Midbrain (tissue), 1 donor: ENCODE measurements around the gene IL4R.
A peak's percentile ranks its signal among the peaks of the same experiment; 100 is the strongest.
"Not testable (repeated sequence)": the region's sequence is repeated elsewhere in the genome, so short reads cannot be mapped to it uniquely, and the experiment has no call there.

Source experiments
- DNase-seq: peaks from one replicate; lab custom pipeline; 2025; lab: John Stamatoyannopoulos, UW

Gene IL4R

GRCh38 chr16:27313422-27314160 lies at the start of gene IL4R:
Gene IL4R (plus strand): TSS chr16:27313974. CDS start chr16:27340204, 26,230 bp downstream.
- no peak for DNase-seq

DNA sequence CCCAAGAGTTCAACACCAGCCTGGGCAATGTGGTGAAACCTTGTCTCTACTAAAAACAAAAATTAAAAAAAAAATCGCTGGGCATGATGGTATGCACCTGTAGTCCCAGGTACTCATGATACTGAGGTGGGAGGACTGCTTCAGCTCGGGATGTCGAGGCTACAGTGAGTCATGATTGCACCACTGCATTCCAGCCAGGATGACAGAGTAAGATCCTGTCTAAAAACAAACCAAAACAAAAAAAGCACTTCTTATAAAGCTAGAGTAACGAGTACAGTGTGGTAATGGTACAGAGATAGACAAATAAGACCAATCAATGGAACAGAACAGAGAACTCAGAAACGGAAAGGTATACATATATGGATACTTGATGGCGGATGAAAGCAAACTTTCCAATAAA lies 49.6 kb upstream of the IL4R start:
- no peak for DNase-seq

GRCh38 chr16:27265982-27266381 lies 47.8 kb upstream of the IL4R start:
- no peak for DNase-seq

GRCh38 chr16:27267037-27267677 lies 46.6 kb upstream of the IL4R start:
- DNase-seq, result no peak

DNA sequence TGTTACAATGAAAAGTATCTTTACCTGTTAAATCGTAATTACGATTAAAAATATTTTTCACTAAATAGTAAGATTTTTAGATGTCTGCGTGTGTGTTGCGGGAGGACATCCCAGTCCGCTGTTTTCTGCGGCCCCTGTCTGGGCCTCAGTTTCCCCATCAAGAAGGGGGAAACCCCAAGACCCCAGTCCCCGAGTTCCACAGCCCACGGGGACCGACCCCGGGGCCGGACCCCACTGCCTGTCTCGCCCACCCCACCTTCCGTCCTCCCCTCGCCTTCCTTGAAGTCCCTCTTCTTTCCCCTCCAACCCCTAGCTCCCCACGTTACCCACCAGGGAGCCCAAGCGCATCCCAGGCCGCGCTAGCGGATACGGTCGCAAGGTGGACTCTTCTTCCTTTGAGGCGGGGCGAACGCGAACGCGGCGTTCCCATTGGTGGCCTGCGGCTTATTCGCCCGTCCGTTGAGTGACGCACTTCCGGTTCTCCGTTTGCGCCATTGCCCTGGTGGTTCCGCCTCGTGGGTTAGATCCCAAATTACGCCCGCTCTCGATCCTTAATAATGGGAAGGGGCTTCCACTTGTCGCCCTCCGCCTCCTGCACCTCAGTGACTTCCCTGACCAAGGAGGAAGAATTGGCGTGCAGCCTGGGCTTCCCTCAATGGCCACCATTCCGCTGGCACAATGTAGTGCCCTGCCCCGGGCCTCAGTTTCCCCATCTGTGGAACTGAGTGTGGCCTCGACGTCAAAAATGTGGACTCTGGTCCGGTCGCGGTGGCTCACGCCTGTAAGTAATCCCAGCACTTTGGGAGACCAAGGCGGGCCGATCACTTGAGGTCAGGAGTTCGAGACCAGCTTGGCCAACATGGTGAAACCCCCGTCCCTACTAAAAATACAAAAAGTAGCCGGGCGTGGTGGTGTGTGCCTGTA lies 45.1 kb upstream of the IL4R start, which contains the start of gene NSMCE1:
Gene NSMCE1 (minus strand): TSS at position 397 of the 924 bp plus-strand sequence. CDS start 11,202 bp downstream, outside the sequence.
- peak; percentile 96 for DNase-seq

DNA sequence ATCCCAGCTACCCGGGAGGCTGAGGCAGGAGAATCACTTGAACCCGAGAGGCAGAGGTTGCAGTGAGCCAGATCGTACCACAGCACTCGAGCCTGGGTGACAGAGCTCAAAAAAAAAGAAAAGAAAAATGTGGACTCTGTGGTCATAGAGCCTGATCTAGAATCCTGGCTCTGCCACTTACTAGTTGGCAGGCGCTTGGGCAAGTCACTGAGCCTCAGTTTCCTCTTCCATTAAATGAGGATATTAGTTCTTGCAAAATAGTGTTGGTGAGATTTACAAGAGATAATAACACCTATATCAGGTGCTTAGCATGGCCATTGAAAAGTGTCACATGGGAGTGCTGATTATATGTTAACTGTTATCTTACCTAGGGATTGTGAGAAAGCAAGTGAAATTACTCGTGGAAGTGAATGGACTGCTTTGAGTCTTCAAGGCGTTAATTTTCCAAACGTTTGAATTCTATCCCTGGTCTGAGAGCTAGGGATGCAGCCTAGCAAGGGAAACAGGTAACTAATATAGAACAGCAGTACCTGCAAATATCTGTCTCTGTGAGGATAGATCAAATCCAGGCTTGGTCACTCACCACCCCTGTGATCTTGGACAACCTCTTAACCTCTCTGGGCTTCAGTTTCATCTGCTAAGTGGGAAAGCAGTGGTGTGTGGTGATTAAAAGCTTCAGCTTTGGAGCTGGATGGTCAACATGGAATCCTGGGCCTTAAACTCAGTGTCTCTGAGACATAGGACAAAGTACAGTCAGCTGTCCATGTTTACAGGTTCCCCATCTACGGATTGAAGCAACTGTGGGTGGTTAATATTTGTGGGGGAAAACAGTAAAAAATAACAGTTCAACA lies 44.2 kb upstream of the IL4R start:
- no peak for DNase-seq

- no peak for DNase-seq
Measured at GRCh38 chr16:27270349-27270748, 43.4 kb upstream of the IL4R start.

DNA sequence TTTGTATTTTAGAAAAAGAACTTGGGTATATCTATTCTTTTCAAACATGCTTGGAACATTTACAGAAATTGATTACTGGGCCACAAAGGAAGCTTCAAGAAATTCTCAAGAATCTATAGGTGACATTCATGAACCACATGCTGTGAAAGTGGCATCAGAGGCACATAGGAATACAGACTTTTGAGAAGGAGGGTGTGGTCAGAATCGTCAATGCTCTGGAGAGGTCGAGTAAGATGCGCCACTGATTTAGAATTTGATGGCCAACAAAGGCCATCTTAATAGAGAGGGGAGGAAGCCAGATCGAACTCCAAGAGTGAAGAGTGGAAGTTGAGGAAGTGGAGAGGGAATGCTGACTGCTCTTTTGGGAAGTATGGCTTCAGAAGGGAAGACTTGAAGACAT lies 41.7 kb upstream of the IL4R start:
- DNase-seq, result no peak

DNA sequence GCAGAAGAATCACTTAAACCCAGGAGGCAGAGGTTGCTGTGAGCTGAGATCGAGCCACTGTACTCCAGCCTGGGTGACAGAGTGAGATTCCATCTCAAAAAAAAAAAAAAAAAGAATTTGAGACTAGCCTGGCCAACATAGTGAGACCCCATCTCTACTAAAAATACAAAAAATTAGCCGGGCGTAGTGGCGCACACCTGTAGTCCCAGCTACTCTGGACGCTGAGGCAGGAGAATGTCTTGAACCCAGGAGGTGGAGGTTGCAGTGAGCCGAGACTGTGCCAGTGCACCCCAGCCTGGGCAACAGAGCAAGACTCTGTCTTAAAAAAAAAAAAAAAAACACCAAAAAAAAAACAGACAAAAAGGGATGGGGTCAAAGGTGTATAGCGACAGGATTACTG lies 41.1 kb upstream of the IL4R start:
- not testable (repeated sequence) for DNase-seq

DNA sequence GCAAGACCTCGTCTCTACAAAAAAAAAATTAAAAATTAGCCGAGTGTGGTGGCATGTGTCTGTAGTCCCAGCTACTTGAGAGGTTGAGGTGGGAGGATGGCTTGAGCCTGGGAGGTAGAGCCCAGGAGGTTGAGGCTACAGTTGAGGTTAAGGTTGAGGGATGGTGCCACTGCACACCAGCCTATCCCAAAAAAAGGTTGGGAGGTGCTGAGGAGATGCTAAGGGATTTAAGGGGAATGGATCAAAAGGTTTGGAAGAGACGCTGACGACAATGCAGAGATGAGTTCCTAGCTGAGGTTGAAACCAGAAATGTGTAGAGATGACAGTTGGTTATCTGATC lies 40.5 kb upstream of the IL4R start:
- no peak for DNase-seq

GRCh38 chr16:27273670-27274423 lies 39.9 kb upstream of the IL4R start:
- no peak for DNase-seq

- not testable (repeated sequence) for DNase-seq
Measured at GRCh38 chr16:27274424-27274874, 39.3 kb upstream of the IL4R start.

DNA sequence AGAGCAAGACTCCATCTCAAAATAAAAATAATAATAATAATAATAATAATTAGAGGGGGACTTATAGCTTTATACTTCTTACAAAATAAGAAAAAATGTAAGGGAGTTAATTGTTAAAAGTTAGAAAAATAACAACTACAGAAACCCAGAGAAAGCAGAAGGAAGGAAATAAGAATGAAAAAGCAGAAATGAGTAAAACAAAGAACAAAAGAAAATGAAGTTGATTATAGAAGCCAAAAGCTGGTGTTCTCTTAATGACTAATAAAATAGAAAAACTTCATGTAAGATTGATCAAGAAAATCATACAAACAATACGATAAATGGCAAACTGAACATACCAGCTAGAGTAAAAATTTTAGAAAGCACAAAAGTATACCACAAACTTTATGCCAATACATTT lies 38.4 kb upstream of the IL4R start:
- no peak for DNase-seq

DNA sequence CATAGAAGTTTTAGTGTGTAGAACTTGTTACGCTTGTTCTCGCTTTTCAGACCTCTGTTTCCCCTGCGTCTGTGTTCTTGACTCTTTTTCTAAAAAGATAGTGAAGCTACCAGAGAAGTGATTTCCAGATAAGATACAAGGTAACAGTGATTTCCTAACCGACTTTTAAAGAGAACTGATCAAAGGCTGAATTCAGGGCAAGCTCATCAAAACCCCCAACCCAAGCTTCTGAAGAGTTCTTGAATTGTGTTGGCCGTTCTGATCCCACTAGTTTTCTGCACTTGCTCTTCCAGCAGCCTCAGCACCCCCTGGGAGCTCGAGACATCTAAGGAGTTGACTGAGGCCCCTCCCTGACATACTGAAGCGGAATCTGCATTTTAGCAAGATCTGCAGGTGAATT lies 32.5 kb upstream of the IL4R start:
- DNase-seq, result no peak

- peak; percentile 6 for DNase-seq
Measured at GRCh38 chr16:27284865-27285675, 28.7 kb upstream of the IL4R start.

DNA sequence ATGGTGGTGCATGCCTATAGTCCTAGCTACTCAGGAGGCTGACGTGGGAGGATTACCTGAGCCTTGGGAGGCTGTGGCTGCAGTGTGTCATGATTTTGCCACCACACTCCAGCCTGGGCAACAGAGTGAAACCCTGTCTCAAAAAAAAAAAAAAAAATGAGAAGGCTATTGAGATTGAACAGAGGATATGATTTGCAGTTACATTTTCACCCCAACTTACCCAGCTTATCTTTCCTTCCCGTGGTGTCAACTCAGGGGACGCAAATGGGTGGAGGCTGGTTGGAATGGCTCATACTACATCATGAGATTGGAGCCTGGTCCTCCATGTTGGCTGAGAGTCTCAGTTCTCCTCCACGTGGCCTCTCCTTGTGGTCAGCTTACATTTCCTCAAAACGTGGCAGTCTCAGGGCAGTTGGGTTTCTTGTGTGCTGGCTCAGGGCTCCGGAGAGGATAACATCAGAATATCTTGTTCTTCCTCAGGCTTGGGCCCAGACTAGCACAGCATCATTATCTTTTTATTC lies 28.0 kb upstream of the IL4R start:
- DNase-seq, result peak; percentile 32

- no peak for DNase-seq
Measured at GRCh38 chr16:27286451-27286850, 27.3 kb upstream of the IL4R start.

DNA sequence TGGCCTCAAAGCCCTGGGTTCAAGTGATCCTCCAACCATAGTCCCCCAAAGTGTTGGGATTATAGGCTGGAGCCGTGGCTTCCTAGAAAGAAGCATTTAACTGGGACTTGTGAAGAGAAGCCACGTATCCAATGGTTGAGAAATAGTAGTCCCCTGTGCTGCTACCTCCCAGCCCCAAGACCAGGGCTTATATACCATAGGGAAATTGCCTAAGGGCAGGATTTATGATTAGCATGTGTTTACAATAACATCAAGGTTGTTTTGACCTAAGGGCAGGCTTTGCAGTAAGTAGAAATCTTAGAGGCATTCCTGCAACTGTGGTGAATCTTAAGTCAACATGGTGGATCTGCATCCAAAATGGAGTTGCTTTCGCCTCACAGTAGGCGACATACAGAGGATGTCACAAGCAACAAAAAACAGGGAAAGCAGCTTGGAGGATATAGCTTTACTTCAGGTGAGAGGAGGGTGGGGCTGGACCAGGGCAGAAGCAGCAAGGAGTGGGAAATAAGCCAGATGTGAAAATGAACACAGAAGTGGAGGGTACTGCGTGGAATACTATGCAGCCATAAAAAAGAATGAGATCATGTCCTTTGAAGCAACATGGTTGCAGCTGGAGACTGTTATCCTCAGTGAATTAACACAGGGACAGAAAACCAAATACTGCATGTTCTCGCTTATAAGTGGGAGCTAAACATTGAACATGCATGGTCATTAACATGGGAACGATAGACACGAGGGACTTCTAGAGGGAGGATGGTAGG lies 26.5 kb upstream of the IL4R start:
- no peak for DNase-seq

- no peak for DNase-seq
Measured at GRCh38 chr16:27287887-27288286, 25.9 kb upstream of the IL4R start.
